ENCODE measurements around the gene NPHS1. TPM values are rescaled to one million over a fixed set of nuclear protein-coding genes. Genes with fewer than 3 reads are reported as not detected.
A peak's percentile ranks its signal among the peaks of the same experiment; 100 is the strongest.
"Not testable (repeated sequence)": the region's sequence is repeated elsewhere in the genome, so short reads cannot be mapped to it uniquely, and the experiment has no call there.

NPHS1 gene
- total and polyA plus RNA-seq, 7 donors: under 0.01 to 0.35 TPM; not detected in 5

DNA sequence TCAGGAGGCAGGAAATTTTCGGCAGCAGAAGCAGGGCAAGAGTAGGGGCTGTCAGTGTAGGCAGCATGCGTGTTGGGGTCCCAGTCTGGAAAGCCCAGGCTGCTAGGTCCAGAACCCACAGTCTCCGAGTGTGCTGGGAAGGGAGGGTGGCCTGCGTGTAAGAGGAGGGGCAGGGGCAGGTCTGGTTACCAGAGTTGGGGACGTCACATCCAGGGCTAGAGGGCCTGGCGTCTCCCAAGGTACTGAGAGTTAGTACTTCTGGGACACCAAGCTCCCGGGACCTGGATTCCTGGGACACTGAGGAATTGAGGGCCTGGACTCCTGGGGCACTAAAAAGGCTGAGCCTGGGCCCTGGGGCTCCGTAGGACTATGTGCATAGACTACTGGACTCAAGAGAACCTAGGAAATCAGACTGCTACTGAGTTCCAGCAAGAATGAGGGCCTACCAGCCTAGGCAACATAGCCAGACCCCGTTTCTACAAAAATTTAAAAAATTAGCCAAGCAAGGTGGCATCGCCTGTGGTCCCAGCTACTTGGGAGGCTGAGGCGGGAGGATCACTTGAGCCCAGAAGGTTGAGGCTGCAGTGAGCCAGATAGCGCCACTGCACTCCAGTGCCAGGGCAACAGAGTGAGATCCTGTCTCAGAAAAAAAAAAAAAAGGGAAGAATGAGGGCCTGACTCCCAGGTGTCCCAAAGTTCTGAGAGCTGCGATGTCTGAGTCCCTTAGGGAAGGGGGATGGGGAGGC lies 45.6 kb upstream of the NPHS1 start:
- Histone ChIP-seq H3K4me1 (peaks cover 0 to 26% (median 22%) of the 10 kb centered on the region in 4 donors), H3K27ac (peak overlapping the region; percentile 82 to 95 (median 90))
- WGBS, 2 donors: 89 to 90% methylated on average over 13 of the region's 13 CpGs

DNA sequence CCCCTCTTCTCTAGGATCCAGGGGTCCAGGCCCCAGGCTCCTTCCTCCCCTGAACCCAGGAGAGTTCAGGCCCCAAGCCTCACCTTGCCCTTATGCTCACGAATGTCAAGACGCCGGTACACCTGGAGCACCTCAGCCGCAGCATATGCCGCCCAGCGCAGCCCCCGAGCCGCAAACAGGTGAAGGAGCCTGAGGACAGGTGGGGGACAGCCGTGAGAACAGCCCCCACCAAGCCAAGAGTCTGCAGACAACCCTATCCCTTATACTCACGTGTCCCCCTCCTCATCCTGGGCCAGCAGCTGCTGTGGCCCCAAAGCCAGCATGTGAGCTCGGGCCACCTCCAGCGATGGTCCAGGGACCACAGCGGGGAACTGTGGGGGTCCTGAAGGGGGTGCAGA lies 44.3 kb upstream of the NPHS1 start:
- H3K4me1 ChIP-seq: peaks cover 0 to 26% (median 22%) of the 10 kb centered on the region in 4 donors
- H3K9me3 ChIP-seq: no peaks in the 10 kb centered on the region
- no peak overlapping the region for H3K27ac ChIP-seq
- 94 to 95% methylated on average over 13 of the region's 13 CpGs for WGBS, 2 donors
- DNase-seq: no peak
- H3K36me3 ChIP-seq: peaks cover 0 to 59% (median 26%) of the 10 kb centered on the region in 4 donors
- TF ChIP-seq EP300 (IDR thresholded peaks at IDR 0.05) (no peak), POLR2A (IDR thresholded peaks at IDR 0.05) (no peak), POLR2AphosphoS5 (IDR thresholded peaks at IDR 0.05) (no peak)
- TF ChIP-seq, protein P1, sequence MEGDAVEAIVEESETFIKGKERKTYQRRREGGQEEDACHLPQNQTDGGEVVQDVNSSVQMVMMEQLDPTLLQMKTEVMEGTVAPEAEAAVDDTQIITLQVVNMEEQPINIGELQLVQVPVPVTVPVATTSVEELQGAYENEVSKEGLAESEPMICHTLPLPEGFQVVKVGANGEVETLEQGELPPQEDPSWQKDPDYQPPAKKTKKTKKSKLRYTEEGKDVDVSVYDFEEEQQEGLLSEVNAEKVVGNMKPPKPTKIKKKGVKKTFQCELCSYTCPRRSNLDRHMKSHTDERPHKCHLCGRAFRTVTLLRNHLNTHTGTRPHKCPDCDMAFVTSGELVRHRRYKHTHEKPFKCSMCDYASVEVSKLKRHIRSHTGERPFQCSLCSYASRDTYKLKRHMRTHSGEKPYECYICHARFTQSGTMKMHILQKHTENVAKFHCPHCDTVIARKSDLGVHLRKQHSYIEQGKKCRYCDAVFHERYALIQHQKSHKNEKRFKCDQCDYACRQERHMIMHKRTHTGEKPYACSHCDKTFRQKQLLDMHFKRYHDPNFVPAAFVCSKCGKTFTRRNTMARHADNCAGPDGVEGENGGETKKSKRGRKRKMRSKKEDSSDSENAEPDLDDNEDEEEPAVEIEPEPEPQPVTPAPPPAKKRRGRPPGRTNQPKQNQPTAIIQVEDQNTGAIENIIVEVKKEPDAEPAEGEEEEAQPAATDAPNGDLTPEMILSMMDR (IDR thresholded peaks at IDR 0.05): no peak
- intact Hi-C loops (cut with DNase I): loop anchor here (5.0 kb wide), 2 partner anchors 119 to 249 kb away; partner anchors contain the start of genes ARHGAP33 and COX6B1
- no peak overlapping the region for H3K4me3 ChIP-seq
- H3K27me3 ChIP-seq: no peaks in the 10 kb centered on the region

More for the DNA sequence above, 45.6 kb upstream of the NPHS1 start:
- intact Hi-C loops (cut with DNase I): loop anchor here (5.0 kb wide), 2 partner anchors 121 to 251 kb away; partner anchors contain the start of genes ARHGAP33 and COX6B1
- Histone ChIP-seq H3K36me3 (peaks cover 0 to 50% (median 22%) of the 10 kb centered on the region in 4 donors), H3K9me3 (no peaks in the 10 kb centered on the region), H3K4me3 (peak overlapping the region; percentile 54 to 74 (median 62)), H3K27me3 (no peaks in the 10 kb centered on the region)
- TF ChIP-seq, protein P1 (IDR thresholded peaks at IDR 0.05): no peak
- no peak for TF ChIP-seq POLR2AphosphoS5 (IDR thresholded peaks at IDR 0.05)
- TF ChIP-seq POLR2A (IDR thresholded peaks at IDR 0.05): no peak
- TF ChIP-seq EP300 (IDR thresholded peaks at IDR 0.05): no peak
- no peak for DNase-seq

DNA sequence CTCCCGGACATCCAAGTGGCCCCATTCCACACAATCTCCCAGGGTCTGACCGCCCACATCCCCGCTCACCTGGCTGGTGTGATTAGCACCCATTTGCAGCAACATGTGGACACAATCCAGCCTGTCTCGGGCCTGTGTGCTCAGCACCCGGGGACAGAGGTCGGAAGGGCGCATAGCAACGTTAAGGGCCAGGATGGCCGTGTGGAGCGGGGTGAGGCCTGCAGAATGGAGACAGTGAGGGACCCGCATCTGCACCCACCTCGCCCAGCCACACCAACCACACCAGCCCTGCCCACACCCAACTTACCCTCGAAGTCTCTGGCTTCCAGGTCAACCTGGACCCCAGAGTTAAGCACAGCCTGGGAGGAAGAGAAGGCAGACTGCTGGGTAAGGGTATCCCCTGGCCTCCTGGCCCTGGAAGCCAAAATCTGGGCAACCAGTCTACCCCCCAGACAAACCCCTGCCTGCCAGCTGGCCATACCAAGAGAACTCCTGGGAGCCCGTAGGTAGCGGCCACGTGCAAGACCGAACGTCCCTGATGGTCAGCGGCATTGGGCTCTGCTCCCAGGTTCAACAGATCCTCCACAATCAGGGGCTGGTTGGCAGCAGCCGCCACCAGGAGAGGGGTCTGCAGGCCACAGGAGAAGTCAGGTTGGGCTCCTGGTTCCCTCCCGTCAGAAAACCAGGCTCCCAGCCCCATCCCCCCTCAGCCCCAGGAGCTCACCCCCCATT lies 43.8 kb upstream of the NPHS1 start:
- Histone ChIP-seq H3K4me3 (no peak overlapping the region), H3K27me3 (no peaks in the 10 kb centered on the region), H3K27ac (no peak overlapping the region), H3K36me3 (peaks cover 0 to 60% (median 28%) of the 10 kb centered on the region in 4 donors), H3K4me1 (peaks cover 0 to 21% (median 18%) of the 10 kb centered on the region in 4 donors), H3K9me3 (no peaks in the 10 kb centered on the region)
- WGBS, 2 donors: 93 to 94% methylated on average over 21 of the region's 21 CpGs
- TF ChIP-seq, protein P1 (IDR thresholded peaks at IDR 0.05): no peak
- intact Hi-C loops (cut with DNase I): loop anchor here (5.0 kb wide), 2 partner anchors 119 to 249 kb away; partner anchors contain the start of genes ARHGAP33 and COX6B1
- DNase-seq: no peak

DNA sequence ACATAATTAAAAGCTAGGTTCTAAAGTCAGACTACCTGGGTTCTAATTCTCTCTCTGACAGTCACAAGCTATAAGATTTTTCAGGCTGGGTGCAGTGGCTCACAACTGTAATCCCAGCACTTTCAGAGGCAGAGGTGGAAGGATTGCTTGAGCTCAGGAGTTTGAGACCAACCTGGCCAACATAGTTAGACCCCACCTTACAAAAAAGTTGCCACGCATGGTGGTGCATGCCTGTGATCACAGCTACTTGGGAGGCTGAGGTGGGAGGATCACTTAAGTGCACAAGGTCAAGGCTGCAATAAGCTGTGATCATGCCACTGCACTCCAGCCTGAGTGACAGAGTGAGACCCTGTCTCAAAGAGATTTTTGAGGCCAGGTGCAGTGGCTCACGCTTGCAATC lies 42.0 kb upstream of the NPHS1 start:
- Histone ChIP-seq H3K27ac (no peak overlapping the region), H3K27me3 (no peaks in the 10 kb centered on the region), H3K36me3 (peaks cover 6 to 78% (median 39%) of the 10 kb centered on the region in 4 donors), H3K4me1 (peaks cover 0 to 17% (median 15%) of the 10 kb centered on the region in 4 donors), H3K9me3 (no peaks in the 10 kb centered on the region), H3K4me3 (no peak overlapping the region)
- no peak for DNase-seq
- intact Hi-C loops (cut with DNase I): no loop called here
- 95 to 98% methylated on average over 2 of the region's 2 CpGs for WGBS, 2 donors
- TF ChIP-seq POLR2AphosphoS5 (IDR thresholded peaks at IDR 0.05) (no peak), POLR2A (IDR thresholded peaks at IDR 0.05) (no peak)
- TF ChIP-seq, protein P1 (IDR thresholded peaks at IDR 0.05): no peak

DNA sequence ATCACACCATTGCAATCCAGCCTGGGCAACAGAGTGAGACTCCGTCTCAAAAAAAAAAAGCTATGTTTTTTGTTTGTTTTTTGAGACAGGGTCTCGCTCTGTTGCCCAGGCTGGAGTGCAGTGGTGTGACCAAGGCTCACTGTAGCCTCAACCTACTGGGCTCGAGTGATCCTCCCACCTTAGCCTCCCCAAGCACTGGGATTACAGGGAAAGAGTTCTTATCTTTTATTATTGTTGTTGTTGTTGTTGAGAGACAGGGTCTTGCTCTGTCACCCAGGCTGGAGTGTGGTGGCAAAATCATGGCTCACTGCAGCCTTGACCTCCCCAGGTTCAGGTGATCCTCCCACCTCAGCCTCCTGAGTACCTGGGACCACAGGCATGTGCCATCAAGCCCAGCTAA lies 39.5 kb upstream of the NPHS1 start:
- H3K9me3 ChIP-seq; H3K27me3 ChIP-seq; H3K27ac ChIP-seq; DNase-seq; H3K4me1 ChIP-seq; H3K4me3 ChIP-seq; intact Hi-C loops (cut with DNase I): not testable (repeated sequence)
- H3K36me3 ChIP-seq: peaks cover 13 to 91% (median 53%) of the 10 kb centered on the region in 4 donors
- WGBS, 2 donors: 94 to 95% methylated on average over 3 of the region's 3 CpGs

All from sigmoid colon (tissue), 7 donors.